DOHH2 (cell line): ENCODE measurements around the gene C16orf95.

Source experiments
- H3F3A ChIP-seq: fragments of 200-600 bp; sonication (generic), shearing (Covaris generic); 2 replicates; pipeline ENCODE4 v1.6.0; 2016; ENCODE audit warnings: antibody characterized with exemption, mild to moderate bottlenecking; ENCODE audit not compliant: control insufficient read depth, insufficient read depth
- H3K27ac ChIP-seq: fragments of 200-600 bp; sonication (generic); 2 replicates; pipeline ENCODE4 v1.5.1; 2014; ENCODE audit warnings: low read depth, mild to moderate bottlenecking, low read length, moderate library complexity
- H3K27me3 ChIP-seq: fragments of 200-600 bp; sonication (generic); 2 replicates; pipeline ENCODE4 v1.6.1; 2014; ENCODE audit warnings: mild to moderate bottlenecking, low read length, mixed read lengths; ENCODE audit not compliant: control insufficient read depth
- H3K36me3 ChIP-seq: fragments of 200-600 bp; sonication (generic); 2 replicates; pipeline ENCODE4 v1.6.1; 2014; ENCODE audit warnings: mild to moderate bottlenecking, low read length, moderate library complexity, mixed read lengths; ENCODE audit not compliant: control insufficient read depth
- H3K4me1 ChIP-seq: fragments of 200-600 bp; sonication (generic); 2 replicates; pipeline ENCODE4 v1.6.1; 2014; ENCODE audit warnings: mild to moderate bottlenecking, low read length, mixed read lengths; ENCODE audit not compliant: control insufficient read depth
- H3K4me2 ChIP-seq: fragments of 200-600 bp; sonication (generic); 2 replicates; pipeline ENCODE4 v1.6.0; 2014; ENCODE audit warnings: mild to moderate bottlenecking, low read length, moderate library complexity
- H3K4me3 ChIP-seq: fragments of 200-600 bp; sonication (generic); 2 replicates; pipeline ENCODE4 v1.5.1; 2014; ENCODE audit warnings: mild to moderate bottlenecking, low read length, mixed read lengths
- H3K79me2 ChIP-seq: fragments of 200-600 bp; sonication (generic); 2 replicates; pipeline ENCODE4 v1.6.1; 2014; ENCODE audit warnings: mild to moderate bottlenecking, low read length, mixed read lengths; ENCODE audit not compliant: control insufficient read depth
- H3K9me2 ChIP-seq: fragments of 200-600 bp; sonication (generic); replicated peaks from 2 replicates; pipeline ENCODE4 v1.6.1; 2014; ENCODE audit warnings: mild to moderate bottlenecking, low read length, mixed read lengths; ENCODE audit not compliant: control insufficient read depth
- H3K9me3 ChIP-seq: fragments of 200-600 bp; sonication (generic); 2 replicates; pipeline ENCODE4 v1.6.1; 2014; ENCODE audit warnings: antibody characterized with exemption, low read length, mixed read lengths; ENCODE audit not compliant: control insufficient read depth, insufficient read depth
- H4K20me1 ChIP-seq: fragments of 200-600 bp; sonication (generic); 2 replicates; pipeline ENCODE4 v1.6.0; 2014; ENCODE audit warnings: low read depth, mild to moderate bottlenecking, antibody characterized with exemption, low read length, moderate library complexity; ENCODE audit not compliant: control insufficient read depth, insufficient read depth
- EZH2phosphoT487 ChIP-seq: fragments of 200-600 bp; sonication (generic); IDR thresholded peaks from 2 replicates; pipeline ENCODE4 v1.6.1; 2017; ENCODE audit warnings: borderline replicate concordance, mild to moderate bottlenecking, antibody characterized with exemption, low read length, moderate library complexity, mixed read lengths
- TF ChIP-seq, protein P1 (sequence below): fragments of 200-600 bp; sonication (generic); IDR thresholded peaks from one replicate; pipeline ENCODE4 v1.5.1; 2014; ENCODE audit warnings: antibody characterized with exemption, mild to moderate bottlenecking, low read depth, low read length; ENCODE audit not compliant: poor library complexity, severe bottlenecking

Gene C16orf95

GRCh38 chr16:87297407-87297806 is 19.8 kb downstream of the C16orf95 start:
- H3K4me2 ChIP-seq = no peak overlapping the region
- H3K4me3 ChIP-seq = no peak overlapping the region
- no peaks in the 10 kb centered on the region; the same call in 1 of the 2 replicates for H3K36me3 ChIP-seq
- H4K20me1 ChIP-seq = no peaks in the 10 kb centered on the region
- TF ChIP-seq EZH2phosphoT487 = no peak
- TF ChIP-seq, protein P1, sequence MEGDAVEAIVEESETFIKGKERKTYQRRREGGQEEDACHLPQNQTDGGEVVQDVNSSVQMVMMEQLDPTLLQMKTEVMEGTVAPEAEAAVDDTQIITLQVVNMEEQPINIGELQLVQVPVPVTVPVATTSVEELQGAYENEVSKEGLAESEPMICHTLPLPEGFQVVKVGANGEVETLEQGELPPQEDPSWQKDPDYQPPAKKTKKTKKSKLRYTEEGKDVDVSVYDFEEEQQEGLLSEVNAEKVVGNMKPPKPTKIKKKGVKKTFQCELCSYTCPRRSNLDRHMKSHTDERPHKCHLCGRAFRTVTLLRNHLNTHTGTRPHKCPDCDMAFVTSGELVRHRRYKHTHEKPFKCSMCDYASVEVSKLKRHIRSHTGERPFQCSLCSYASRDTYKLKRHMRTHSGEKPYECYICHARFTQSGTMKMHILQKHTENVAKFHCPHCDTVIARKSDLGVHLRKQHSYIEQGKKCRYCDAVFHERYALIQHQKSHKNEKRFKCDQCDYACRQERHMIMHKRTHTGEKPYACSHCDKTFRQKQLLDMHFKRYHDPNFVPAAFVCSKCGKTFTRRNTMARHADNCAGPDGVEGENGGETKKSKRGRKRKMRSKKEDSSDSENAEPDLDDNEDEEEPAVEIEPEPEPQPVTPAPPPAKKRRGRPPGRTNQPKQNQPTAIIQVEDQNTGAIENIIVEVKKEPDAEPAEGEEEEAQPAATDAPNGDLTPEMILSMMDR = no peak
- no peaks in the 10 kb centered on the region for H3K27me3 ChIP-seq
- H3F3A ChIP-seq = no peaks in the 10 kb centered on the region
- H3K79me2 ChIP-seq = no peaks in the 10 kb centered on the region
- peaks cover 2% of the 10 kb centered on the region; the same call in 1 of the 2 replicates for H3K9me3 ChIP-seq
- peaks cover 26% of the 10 kb centered on the region for H3K4me1 ChIP-seq
- H3K27ac ChIP-seq = no peak overlapping the region
- H3K9me2 ChIP-seq = no peaks in the 10 kb centered on the region

DNA sequence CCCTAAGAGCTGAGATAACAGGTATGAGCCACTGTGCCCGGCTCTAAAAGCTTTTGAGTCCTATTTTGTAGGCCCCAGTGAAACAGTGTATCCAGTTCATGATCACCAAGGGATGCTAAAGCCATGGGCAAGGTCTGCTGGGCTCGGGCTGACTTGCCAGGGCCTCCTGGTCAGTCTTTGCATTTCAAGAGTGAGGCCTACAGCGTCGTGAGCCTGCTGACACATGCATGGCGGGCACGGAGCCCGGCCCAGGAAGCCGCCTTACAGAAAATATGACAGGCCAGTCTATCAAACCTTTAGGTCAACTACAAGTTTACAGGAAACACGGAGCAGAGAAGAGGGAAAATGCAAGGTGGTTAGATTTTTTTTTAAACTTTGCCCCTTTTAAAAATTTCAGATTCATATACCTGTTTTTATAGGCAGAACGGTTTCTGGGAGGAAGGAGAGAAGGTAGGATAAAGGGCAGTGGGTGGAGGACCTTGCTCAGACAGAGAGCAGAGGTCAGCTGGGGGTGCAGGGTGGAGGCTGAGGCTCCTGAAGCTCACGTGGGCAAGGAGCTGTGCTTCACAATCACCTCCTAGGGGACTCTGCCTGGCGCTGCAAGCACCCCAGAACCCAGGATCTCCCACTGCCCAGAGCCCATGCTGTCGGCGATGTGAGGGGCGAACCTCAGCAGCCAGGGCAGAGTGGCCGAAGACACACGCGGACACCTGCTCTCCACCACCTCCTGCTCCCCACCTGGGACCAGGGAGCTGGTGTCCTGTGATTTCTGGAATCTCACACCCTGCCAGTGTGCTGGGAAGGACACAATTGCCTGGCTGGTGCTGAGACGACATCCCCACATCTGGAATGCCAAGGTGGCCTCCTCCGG is 21.3 kb downstream of the C16orf95 start:
- Histone ChIP-seq H3K36me3 (no peaks in the 10 kb centered on the region), H3K79me2 (no peaks in the 10 kb centered on the region), H3K4me3 (no peak overlapping the region), H3K4me1 (peaks cover 26% of the 10 kb centered on the region), H3F3A (no peaks in the 10 kb centered on the region), H3K27ac (no peak overlapping the region), H4K20me1 (no peaks in the 10 kb centered on the region), H3K4me2 (peak overlapping the region; percentile 29; the same call in 1 of the 2 replicates), H3K27me3 (no peaks in the 10 kb centered on the region), H3K9me2 (no peaks in the 10 kb centered on the region), H3K9me3 (peaks cover 7% of the 10 kb centered on the region; the same call in 1 of the 2 replicates)
- no peak for TF ChIP-seq EZH2phosphoT487
- TF ChIP-seq, protein P1 = no peak

GRCh38 chr16:87295259-87295658 is 21.9 kb downstream of the C16orf95 start:
- H3K4me2 ChIP-seq = peak overlapping the region; percentile 29; the same call in 1 of the 2 replicates
- no peaks in the 10 kb centered on the region for H3K79me2 ChIP-seq
- H4K20me1 ChIP-seq = no peaks in the 10 kb centered on the region
- no peak overlapping the region for H3K4me3 ChIP-seq
- no peaks in the 10 kb centered on the region for H3K36me3 ChIP-seq
- TF ChIP-seq, protein P1 = no peak
- no peak for TF ChIP-seq EZH2phosphoT487
- H3K9me3 ChIP-seq = peaks cover 7% of the 10 kb centered on the region; the same call in 1 of the 2 replicates
- H3F3A ChIP-seq = no peaks in the 10 kb centered on the region
- H3K4me1 ChIP-seq = peaks cover 26% of the 10 kb centered on the region
- H3K27ac ChIP-seq = no peak overlapping the region
- no peaks in the 10 kb centered on the region for H3K9me2 ChIP-seq
- H3K27me3 ChIP-seq = no peaks in the 10 kb centered on the region
